Measurements from ENCODE around the gene UBE2D2. TPM values are rescaled to one million over a fixed set of nuclear protein-coding genes. Genes with fewer than 3 reads are reported as not detected.
A peak's percentile ranks its signal among the peaks of the same experiment; 100 is the strongest.

UBE2D2 gene
- total and polyA plus RNA-seq, 2 of the 13 experiments (the other 11 are each of a cell fraction or from before 2014, with no cell fraction given) = 79.1 to 109 TPM

GRCh38 chr5:139637438-139638089, 76.4 kb downstream of the UBE2D2 start (continued):
- TF ChIP-seq, protein P1, sequence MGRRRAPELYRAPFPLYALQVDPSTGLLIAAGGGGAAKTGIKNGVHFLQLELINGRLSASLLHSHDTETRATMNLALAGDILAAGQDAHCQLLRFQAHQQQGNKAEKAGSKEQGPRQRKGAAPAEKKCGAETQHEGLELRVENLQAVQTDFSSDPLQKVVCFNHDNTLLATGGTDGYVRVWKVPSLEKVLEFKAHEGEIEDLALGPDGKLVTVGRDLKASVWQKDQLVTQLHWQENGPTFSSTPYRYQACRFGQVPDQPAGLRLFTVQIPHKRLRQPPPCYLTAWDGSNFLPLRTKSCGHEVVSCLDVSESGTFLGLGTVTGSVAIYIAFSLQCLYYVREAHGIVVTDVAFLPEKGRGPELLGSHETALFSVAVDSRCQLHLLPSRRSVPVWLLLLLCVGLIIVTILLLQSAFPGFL (CRISPR knock-in tag; IDR thresholded peaks at IDR 0.05) = no peak
- 0 out of 2 replicates have a peak, but pooled peaks have one; percentile 34 for TF ChIP-seq TCF7 (IDR thresholded peaks at IDR 0.05; ENCODE audit: low read depth)
- TF ChIP-seq ZBTB38 (CRISPR knock-in tag; IDR thresholded peaks at IDR 0.05) = peak; percentile 59
- TF ChIP-seq HOXA9 (CRISPR knock-in tag; IDR thresholded peaks at IDR 0.05; ENCODE audit: borderline replicate concordance) = 0 out of 2 replicates have a peak, but pooled peaks have one; percentile 38
- TF ChIP-seq ZNF335 (CRISPR knock-in tag; IDR thresholded peaks at IDR 0.05) = no peak
- TF ChIP-seq HMGXB4 (CRISPR knock-in tag; IDR thresholded peaks at IDR 0.05; ENCODE audit: borderline replicate concordance in 1 of 2, low read depth in 1 of 2) = peak; percentile 69 to 89; a peak in 3 of 4 replicates
- TF ChIP-seq SALL1 (CRISPR knock-in tag; IDR thresholded peaks at IDR 0.05) = peak; percentile 86
- TF ChIP-seq ELF3 (CRISPR knock-in tag; IDR thresholded peaks at IDR 0.05) = peak; percentile 63; the same call in 1 of the 2 replicates
- TF ChIP-seq ZZZ3 (CRISPR knock-in tag; IDR thresholded peaks at IDR 0.05; ENCODE audit: borderline replicate concordance) = no peak
- TF ChIP-seq, protein P2, sequence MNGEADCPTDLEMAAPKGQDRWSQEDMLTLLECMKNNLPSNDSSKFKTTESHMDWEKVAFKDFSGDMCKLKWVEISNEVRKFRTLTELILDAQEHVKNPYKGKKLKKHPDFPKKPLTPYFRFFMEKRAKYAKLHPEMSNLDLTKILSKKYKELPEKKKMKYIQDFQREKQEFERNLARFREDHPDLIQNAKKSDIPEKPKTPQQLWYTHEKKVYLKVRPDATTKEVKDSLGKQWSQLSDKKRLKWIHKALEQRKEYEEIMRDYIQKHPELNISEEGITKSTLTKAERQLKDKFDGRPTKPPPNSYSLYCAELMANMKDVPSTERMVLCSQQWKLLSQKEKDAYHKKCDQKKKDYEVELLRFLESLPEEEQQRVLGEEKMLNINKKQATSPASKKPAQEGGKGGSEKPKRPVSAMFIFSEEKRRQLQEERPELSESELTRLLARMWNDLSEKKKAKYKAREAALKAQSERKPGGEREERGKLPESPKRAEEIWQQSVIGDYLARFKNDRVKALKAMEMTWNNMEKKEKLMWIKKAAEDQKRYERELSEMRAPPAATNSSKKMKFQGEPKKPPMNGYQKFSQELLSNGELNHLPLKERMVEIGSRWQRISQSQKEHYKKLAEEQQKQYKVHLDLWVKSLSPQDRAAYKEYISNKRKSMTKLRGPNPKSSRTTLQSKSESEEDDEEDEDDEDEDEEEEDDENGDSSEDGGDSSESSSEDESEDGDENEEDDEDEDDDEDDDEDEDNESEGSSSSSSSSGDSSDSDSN (CRISPR knock-in tag; IDR thresholded peaks at IDR 0.05) = peak; percentile 89
- peak; percentile 99 for TF ChIP-seq PRDM15 (CRISPR knock-in tag; IDR thresholded peaks at IDR 0.05)
- TF ChIP-seq NFYC (CRISPR knock-in tag; IDR thresholded peaks at IDR 0.05) = peak; percentile 45
- 0 out of 2 replicates have a peak, but pooled peaks have one; percentile 51 for TF ChIP-seq ZSCAN9 (CRISPR knock-in tag; IDR thresholded peaks at IDR 0.05; ENCODE audit: borderline replicate concordance)
- no peak for TF ChIP-seq DNMT3B (CRISPR knock-in tag; conservative IDR thresholded peaks at IDR 0.05)
- 0 out of 2 replicates have a peak, but pooled peaks have one; percentile 43 for TF ChIP-seq RNF2 (conservative IDR thresholded peaks at IDR 0.05; ENCODE audit: low read depth)
- no peak for TF ChIP-seq KLF9 (CRISPR knock-in tag; IDR thresholded peaks at IDR 0.05; ENCODE audit: low read depth)
- TF ChIP-seq, protein P3, sequence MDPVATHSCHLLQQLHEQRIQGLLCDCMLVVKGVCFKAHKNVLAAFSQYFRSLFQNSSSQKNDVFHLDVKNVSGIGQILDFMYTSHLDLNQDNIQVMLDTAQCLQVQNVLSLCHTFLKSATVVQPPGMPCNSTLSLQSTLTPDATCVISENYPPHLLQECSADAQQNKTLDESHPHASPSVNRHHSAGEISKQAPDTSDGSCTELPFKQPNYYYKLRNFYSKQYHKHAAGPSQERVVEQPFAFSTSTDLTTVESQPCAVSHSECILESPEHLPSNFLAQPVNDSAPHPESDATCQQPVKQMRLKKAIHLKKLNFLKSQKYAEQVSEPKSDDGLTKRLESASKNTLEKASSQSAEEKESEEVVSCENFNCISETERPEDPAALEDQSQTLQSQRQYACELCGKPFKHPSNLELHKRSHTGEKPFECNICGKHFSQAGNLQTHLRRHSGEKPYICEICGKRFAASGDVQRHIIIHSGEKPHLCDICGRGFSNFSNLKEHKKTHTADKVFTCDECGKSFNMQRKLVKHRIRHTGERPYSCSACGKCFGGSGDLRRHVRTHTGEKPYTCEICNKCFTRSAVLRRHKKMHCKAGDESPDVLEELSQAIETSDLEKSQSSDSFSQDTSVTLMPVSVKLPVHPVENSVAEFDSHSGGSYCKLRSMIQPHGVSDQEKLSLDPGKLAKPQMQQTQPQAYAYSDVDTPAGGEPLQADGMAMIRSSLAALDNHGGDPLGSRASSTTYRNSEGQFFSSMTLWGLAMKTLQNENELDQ (CRISPR knock-in tag; IDR thresholded peaks at IDR 0.05; ENCODE audit: borderline replicate concordance) = no peak
- peak; percentile 87 for TF ChIP-seq ETV5 (CRISPR knock-in tag; IDR thresholded peaks at IDR 0.05; ENCODE audit: borderline replicate concordance)
